ENCODE data around the gene RTF1. TPM values are rescaled to one million over a fixed set of nuclear protein-coding genes. Genes with fewer than 3 reads are reported as not detected.

The RTF1 gene
- polyA plus RNA-seq, 2 of the 4 experiments (the other 2 are of a cell fraction), result 21.1 to 22.8 TPM

DNA sequence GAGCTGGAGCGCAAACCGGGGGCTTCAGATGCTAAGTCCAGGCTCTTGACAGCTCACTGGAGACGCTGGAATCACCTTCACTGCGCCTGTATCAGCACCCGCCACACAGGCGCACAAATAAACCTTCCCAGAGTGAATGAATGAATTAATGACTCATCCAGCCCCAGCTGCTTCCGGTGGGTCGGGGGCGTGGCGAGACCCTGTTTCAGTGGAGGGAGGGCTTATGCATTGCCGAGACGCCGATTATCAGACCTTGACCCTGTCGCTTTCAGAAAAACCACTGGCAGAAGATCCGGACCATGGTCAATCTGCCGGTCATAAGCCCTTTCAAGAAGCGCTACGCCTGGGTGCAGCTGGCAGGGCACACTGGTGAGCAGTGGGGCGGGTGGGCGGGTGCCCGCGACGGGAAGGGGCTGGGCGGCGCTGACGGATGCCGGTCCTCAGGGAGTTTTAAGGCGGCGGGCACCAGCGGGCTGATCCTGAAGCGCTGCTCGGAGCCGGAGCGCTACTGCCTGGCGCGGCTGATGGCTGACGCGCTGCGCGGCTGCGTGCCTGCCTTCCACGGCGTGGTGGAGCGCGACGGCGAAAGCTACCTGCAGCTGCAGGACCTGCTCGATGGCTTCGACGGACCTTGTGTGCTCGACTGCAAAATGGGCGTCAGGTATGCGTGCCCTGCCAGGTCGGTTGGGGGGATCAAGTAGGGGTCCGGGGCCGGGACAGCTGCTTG, 84.5 kb downstream of the RTF1 start:
- ChIA-PET CTCF (no interaction called here), POLR2A (no interaction called here)
- TF ChIP-seq NPAS2 (CRISPR knock-in tag; IDR thresholded peaks at IDR 0.05; ENCODE audit: borderline replicate concordance), result no peak
- no peak for TF ChIP-seq SREBF2 (IDR thresholded peaks at IDR 0.05)
- no peak for TF ChIP-seq RCOR1 (IDR thresholded peaks at IDR 0.05; ENCODE audit: low read depth, low read length)
- TF ChIP-seq MYC (IDR thresholded peaks at IDR 0.05; ENCODE audit: borderline replicate concordance, low read length), result no peak
- no peak for TF ChIP-seq CHD2 (IDR thresholded peaks at IDR 0.05; ENCODE audit: low read length, partially characterized antibody)
- no peak for TF ChIP-seq TFCP2L1 (CRISPR knock-in tag; IDR thresholded peaks at IDR 0.05)
- TF ChIP-seq HEYL (CRISPR knock-in tag; IDR thresholded peaks at IDR 0.05), result no peak
- TF ChIP-seq ZFP36 (IDR thresholded peaks at IDR 0.05; ENCODE audit: borderline replicate concordance, partially characterized antibody), result no peak
- TF ChIP-seq FOSB (CRISPR knock-in tag; IDR thresholded peaks at IDR 0.05), result no peak
- Histone ChIP-seq H3K4me2 (no peak overlapping the region), H3K27ac (no peak overlapping the region), H3K4me3 (no peak overlapping the region), H3K9me3 (no peaks in the 10 kb centered on the region), H3K4me1 (no peaks in the 10 kb centered on the region)
- DNase-seq (ENCODE audit: low read depth in 1 of 2, low spot score in 1 of 2) (no peak), FAIRE-seq (no peak), ATAC-seq (no peak)
- 86% methylated on average over 29 of the region's 56 CpGs for WGBS (ENCODE audit: missing lambda C conversion rate)

GRCh38 chr15:41501931-41502794, 85.3 kb downstream of the RTF1 start:
- no peak for FAIRE-seq
- ChIA-PET CTCF (no interaction called here), POLR2A (no interaction called here)
- Histone ChIP-seq H3K4me3 (no peak overlapping the region), H3K27ac (no peak overlapping the region), H3K4me2 (no peak overlapping the region), H3K4me1 (no peaks in the 10 kb centered on the region), H3K9me3 (no peaks in the 10 kb centered on the region)
- WGBS (ENCODE audit: missing lambda C conversion rate), result 91% methylated on average over 36 of the region's 64 CpGs
- TF ChIP-seq HES2 (IDR thresholded peaks at IDR 0.05) (no peak), NR3C1 (IDR thresholded peaks at IDR 0.05) (no peak), RNF2 (IDR thresholded peaks at IDR 0.05; ENCODE audit: borderline replicate concordance, low read depth) (no peak), GATA3 (IDR thresholded peaks at IDR 0.05; ENCODE audit: borderline replicate concordance) (no peak), SREBF2 (IDR thresholded peaks at IDR 0.05) (no peak), JUN (IDR thresholded peaks at IDR 0.05) (no peak), NFE2L2 (conservative IDR thresholded peaks at IDR 0.05; ENCODE audit: low read length) (no peak), ESRRA (IDR thresholded peaks at IDR 0.05; ENCODE audit: borderline replicate concordance, low read length) (no peak), EHMT2 (IDR thresholded peaks at IDR 0.05; ENCODE audit: low read depth) (no peak), POLR2A (IDR thresholded peaks at IDR 0.05; ENCODE audit: low read length) (no peak), ZSCAN20 (CRISPR knock-in tag; IDR thresholded peaks at IDR 0.05) (no peak)
- TF ChIP-seq, protein P1, sequence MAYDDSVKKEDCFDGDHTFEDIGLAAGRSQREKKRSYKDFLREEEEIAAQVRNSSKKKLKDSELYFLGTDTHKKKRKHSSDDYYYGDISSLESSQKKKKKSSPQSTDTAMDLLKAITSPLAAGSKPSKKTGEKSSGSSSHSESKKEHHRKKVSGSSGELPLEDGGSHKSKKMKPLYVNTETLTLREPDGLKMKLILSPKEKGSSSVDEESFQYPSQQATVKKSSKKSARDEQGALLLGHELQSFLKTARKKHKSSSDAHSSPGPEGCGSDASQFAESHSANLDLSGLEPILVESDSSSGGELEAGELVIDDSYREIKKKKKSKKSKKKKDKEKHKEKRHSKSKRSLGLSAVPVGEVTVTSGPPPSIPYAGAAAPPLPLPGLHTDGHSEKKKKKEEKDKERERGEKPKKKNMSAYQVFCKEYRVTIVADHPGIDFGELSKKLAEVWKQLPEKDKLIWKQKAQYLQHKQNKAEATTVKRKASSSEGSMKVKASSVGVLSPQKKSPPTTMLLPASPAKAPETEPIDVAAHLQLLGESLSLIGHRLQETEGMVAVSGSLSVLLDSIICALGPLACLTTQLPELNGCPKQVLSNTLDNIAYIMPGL (CRISPR knock-in tag; IDR thresholded peaks at IDR 0.05; ENCODE audit: borderline replicate concordance), result no peak
- TF ChIP-seq, protein P2, sequence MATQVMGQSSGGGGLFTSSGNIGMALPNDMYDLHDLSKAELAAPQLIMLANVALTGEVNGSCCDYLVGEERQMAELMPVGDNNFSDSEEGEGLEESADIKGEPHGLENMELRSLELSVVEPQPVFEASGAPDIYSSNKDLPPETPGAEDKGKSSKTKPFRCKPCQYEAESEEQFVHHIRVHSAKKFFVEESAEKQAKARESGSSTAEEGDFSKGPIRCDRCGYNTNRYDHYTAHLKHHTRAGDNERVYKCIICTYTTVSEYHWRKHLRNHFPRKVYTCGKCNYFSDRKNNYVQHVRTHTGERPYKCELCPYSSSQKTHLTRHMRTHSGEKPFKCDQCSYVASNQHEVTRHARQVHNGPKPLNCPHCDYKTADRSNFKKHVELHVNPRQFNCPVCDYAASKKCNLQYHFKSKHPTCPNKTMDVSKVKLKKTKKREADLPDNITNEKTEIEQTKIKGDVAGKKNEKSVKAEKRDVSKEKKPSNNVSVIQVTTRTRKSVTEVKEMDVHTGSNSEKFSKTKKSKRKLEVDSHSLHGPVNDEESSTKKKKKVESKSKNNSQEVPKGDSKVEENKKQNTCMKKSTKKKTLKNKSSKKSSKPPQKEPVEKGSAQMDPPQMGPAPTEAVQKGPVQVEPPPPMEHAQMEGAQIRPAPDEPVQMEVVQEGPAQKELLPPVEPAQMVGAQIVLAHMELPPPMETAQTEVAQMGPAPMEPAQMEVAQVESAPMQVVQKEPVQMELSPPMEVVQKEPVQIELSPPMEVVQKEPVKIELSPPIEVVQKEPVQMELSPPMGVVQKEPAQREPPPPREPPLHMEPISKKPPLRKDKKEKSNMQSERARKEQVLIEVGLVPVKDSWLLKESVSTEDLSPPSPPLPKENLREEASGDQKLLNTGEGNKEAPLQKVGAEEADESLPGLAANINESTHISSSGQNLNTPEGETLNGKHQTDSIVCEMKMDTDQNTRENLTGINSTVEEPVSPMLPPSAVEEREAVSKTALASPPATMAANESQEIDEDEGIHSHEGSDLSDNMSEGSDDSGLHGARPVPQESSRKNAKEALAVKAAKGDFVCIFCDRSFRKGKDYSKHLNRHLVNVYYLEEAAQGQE (IDR thresholded peaks at IDR 0.05), result no peak
- TF ChIP-seq, protein P3, sequence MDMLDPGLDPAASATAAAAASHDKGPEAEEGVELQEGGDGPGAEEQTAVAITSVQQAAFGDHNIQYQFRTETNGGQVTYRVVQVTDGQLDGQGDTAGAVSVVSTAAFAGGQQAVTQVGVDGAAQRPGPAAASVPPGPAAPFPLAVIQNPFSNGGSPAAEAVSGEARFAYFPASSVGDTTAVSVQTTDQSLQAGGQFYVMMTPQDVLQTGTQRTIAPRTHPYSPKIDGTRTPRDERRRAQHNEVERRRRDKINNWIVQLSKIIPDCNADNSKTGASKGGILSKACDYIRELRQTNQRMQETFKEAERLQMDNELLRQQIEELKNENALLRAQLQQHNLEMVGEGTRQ (IDR thresholded peaks at IDR 0.05), result no peak
- TF ChIP-seq, protein P4, sequence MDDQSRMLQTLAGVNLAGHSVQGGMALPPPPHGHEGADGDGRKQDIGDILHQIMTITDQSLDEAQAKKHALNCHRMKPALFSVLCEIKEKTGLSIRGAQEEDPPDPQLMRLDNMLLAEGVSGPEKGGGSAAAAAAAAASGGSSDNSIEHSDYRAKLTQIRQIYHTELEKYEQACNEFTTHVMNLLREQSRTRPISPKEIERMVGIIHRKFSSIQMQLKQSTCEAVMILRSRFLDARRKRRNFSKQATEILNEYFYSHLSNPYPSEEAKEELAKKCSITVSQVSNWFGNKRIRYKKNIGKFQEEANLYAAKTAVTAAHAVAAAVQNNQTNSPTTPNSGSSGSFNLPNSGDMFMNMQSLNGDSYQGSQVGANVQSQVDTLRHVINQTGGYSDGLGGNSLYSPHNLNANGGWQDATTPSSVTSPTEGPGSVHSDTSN (IDR thresholded peaks at IDR 0.05), result no peak
- no peak for DNase-seq (ENCODE audit: low read depth in 1 of 2, low spot score in 1 of 2)
- ATAC-seq, result no peak

All from A549 (cell line).